Tibial artery (tissue), 4 donors: ENCODE measurements around the gene C1orf21.

ENCODE experiments used
- DNase-seq, 2 donors: peaks; one replicate each; pipeline ENCODE4 v3.0.0-alpha.2; 2019
- H3K27ac ChIP-seq, 2 donors: fragments of 200-600 bp; sonication (generic) in 1 of 2; 1 replicate in 1 of 2; 2 replicates in 1 of 2; pipeline ENCODE4 v1.5.1; 2018 to 2019; ENCODE audit warnings: mild to moderate bottlenecking in 1 of 2
- H3K27me3 ChIP-seq, 2 donors: fragments of 200-600 bp; sonication (generic) in 1 of 2; one replicate each; pipeline versions ENCODE4 v1.5.1 to v1.6.0; 2016 to 2019
- H3K36me3 ChIP-seq, 3 donors: fragments of 200-600 bp; sonication (generic) in 2 of 3; one replicate each; pipeline ENCODE4 v1.5.1; 2016 to 2019; ENCODE audit warnings: mild to moderate bottlenecking in 2 of 3
- H3K4me1 ChIP-seq, 4 donors: fragments of 200-600 bp; sonication (generic) in 2 of 4; 1 replicate in 3 of 4; 2 replicates in 1 of 4; pipeline ENCODE4 v1.5.1; 2016 to 2019
- H3K4me3 ChIP-seq, 2 donors: fragments of 200-600 bp; sonication (generic) in 1 of 2; 1 replicate in 1 of 2; 2 replicates in 1 of 2; pipeline ENCODE4 v1.5.1; 2018 to 2019; ENCODE audit warnings: mild to moderate bottlenecking in 2 of 2
- H3K9me3 ChIP-seq, 3 donors: fragments of 200-600 bp; sonication (generic) in 1 of 3; one replicate each; pipeline ENCODE4 v1.5.1; 2016 to 2019
- intact Hi-C: fragments of 100-400 bp; cut with DNase I; formaldehyde crosslinking; loops from one replicate; pipeline ENCODE4 v1.15.0; 2023; ENCODE audit warnings: low total_unique reads
- TF ChIP-seq, protein P1 (sequence below), 2 experiments: fragments of 200-600 bp in 1 of 2; fragments of 450-650 bp in 1 of 2; IDR thresholded peaks; one replicate each; pipeline ENCODE4 v1.5.1; 2017 to 2019; ENCODE audit warnings: antibody characterized with exemption in 2 of 2, mild to moderate bottlenecking in 1 of 2, moderate library complexity in 1 of 2

Gene C1orf21

GRCh38 chr1:184510110-184510509, 123.3 kb downstream of the C1orf21 start:
- no peaks in the 10 kb centered on the region for H3K9me3 ChIP-seq
- peaks cover 0 to 43% (median 13%) of the 10 kb centered on the region in 4 donors for H3K4me1 ChIP-seq
- H3K27ac ChIP-seq = no peak overlapping the region
- no peak overlapping the region for H3K4me3 ChIP-seq
- H3K36me3 ChIP-seq = no peaks in the 10 kb centered on the region
- TF ChIP-seq, protein P1, sequence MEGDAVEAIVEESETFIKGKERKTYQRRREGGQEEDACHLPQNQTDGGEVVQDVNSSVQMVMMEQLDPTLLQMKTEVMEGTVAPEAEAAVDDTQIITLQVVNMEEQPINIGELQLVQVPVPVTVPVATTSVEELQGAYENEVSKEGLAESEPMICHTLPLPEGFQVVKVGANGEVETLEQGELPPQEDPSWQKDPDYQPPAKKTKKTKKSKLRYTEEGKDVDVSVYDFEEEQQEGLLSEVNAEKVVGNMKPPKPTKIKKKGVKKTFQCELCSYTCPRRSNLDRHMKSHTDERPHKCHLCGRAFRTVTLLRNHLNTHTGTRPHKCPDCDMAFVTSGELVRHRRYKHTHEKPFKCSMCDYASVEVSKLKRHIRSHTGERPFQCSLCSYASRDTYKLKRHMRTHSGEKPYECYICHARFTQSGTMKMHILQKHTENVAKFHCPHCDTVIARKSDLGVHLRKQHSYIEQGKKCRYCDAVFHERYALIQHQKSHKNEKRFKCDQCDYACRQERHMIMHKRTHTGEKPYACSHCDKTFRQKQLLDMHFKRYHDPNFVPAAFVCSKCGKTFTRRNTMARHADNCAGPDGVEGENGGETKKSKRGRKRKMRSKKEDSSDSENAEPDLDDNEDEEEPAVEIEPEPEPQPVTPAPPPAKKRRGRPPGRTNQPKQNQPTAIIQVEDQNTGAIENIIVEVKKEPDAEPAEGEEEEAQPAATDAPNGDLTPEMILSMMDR (IDR thresholded peaks at IDR 0.05) = no peak
- H3K27me3 ChIP-seq = no peaks in the 10 kb centered on the region
- DNase-seq = no peak
- intact Hi-C loops = no loop called here

- H3K4me1 ChIP-seq = peaks cover 0 to 31% (median 6%) of the 10 kb centered on the region in 4 donors
Observed at GRCh38 chr1:184512724-184513123, 125.9 kb downstream of the C1orf21 start.

DNA sequence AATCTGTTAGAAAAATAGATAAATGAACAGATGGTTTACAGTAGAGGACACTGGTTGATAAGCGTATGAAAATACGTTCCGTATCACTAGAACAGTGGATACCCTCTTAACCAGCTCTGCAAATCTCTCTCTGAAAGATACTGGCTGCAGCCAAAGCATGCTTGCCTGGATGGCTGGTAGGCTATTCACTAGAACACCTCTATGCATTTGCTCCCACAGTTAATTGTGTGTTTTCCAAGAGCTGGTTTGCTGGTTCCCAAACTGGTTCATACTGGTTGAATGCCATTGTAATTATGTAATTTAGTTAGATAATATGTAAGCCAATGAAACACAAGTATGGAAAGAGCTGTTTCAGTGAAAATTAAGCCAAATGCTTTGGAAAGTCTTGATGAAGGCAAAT, 126.6 kb downstream of the C1orf21 start:
- H3K4me3 ChIP-seq = no peak overlapping the region
- no peak for DNase-seq
- intact Hi-C loops = no loop called here
- TF ChIP-seq, protein P1 (IDR thresholded peaks at IDR 0.05) = no peak
- no peaks in the 10 kb centered on the region for H3K9me3 ChIP-seq
- no peaks in the 10 kb centered on the region for H3K27me3 ChIP-seq
- H3K36me3 ChIP-seq = no peaks in the 10 kb centered on the region
- peak overlapping the region in 1 of 2 donors; percentile 11 for H3K27ac ChIP-seq
- peaks cover 0 to 24% (median 2%) of the 10 kb centered on the region in 4 donors for H3K4me1 ChIP-seq

More at GRCh38 chr1:184512724-184513123, 125.9 kb downstream of the C1orf21 start:
- Histone ChIP-seq H3K27me3 (no peaks in the 10 kb centered on the region), H3K4me3 (no peak overlapping the region), H3K36me3 (no peaks in the 10 kb centered on the region), H3K27ac (no peak overlapping the region), H3K9me3 (no peaks in the 10 kb centered on the region)
- TF ChIP-seq, protein P1 (IDR thresholded peaks at IDR 0.05) = no peak
- DNase-seq = no peak
- intact Hi-C loops = no loop called here

GRCh38 chr1:184513966-184514365, 127.1 kb downstream of the C1orf21 start:
- H3K4me3 ChIP-seq = no peak overlapping the region
- intact Hi-C loops = no loop called here
- H3K27ac ChIP-seq = peak overlapping the region in 1 of 2 donors; percentile 11
- peaks cover 0 to 19% (median 0%) of the 10 kb centered on the region in 4 donors for H3K4me1 ChIP-seq
- no peaks in the 10 kb centered on the region for H3K36me3 ChIP-seq
- DNase-seq = peak; percentile 36 to 73
- H3K27me3 ChIP-seq = no peaks in the 10 kb centered on the region
- TF ChIP-seq, protein P1 (IDR thresholded peaks at IDR 0.05) = no peak
- no peaks in the 10 kb centered on the region for H3K9me3 ChIP-seq

GRCh38 chr1:184514447-184514846, 127.6 kb downstream of the C1orf21 start:
- no peak overlapping the region for H3K27ac ChIP-seq
- intact Hi-C loops = no loop called here

More at GRCh38 chr1:184514447-184514846, 127.6 kb downstream of the C1orf21 start:
- Histone ChIP-seq H3K4me1 (peaks cover 0 to 15% (median 0%) of the 10 kb centered on the region in 4 donors), H3K36me3 (no peaks in the 10 kb centered on the region), H3K4me3 (no peak overlapping the region), H3K9me3 (no peaks in the 10 kb centered on the region), H3K27me3 (no peaks in the 10 kb centered on the region)
- TF ChIP-seq, protein P1 (IDR thresholded peaks at IDR 0.05) = no peak
- no peak for DNase-seq
